ENCODE measurements around the gene AUTS2. TPM values are rescaled to one million over a fixed set of nuclear protein-coding genes. Genes with fewer than 3 reads are reported as not detected.

Gene AUTS2
- total and polyA plus RNA-seq, 4 donors: 4.9 to 24.4 (median 7.0) TPM

DNA sequence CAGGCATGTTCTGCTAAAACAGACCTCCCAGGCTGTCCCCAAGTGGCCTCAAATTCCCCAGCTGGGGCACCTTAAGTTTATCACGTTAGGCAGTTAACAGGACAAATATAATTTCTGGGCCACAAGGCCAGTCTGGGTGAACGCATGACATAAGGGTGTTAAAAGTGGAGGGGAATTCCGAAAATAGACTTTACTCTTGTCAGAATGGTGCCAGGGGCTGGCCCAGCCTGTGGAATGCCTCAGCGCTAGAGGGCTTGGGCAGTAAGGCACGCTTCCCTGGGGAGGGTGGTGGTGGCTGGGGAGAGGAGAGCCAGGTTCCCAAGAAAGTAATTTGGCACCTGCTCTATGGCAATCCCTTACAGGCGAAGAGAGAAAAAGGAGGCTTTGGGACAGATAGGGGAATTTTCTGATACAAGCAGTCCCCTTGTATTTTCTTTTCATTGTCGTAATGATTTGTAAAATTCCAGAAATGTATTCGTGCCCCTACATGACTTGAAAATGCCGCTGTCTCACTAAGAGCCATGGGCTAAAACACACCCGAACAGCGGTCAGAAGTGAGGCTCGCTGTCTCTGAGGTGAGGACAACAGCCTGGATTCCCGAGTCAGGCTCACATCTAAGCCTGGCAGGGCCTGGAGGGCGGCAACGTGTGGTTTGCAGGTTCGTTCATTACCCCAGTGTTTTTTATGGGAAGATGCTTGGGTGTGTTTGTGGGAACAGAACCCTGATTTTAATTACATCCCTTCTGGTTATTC lies 1070.5 kb downstream of the AUTS2 start:
- 67% methylated on average over 16 of the region's 16 CpGs for WGBS
- Histone ChIP-seq H3K36me3 (ENCODE audit: control insufficient read depth in 4 of 4, insufficient read depth in 3 of 4, low read depth in 1 of 4, low read length in 3 of 4) (no peaks in the 10 kb centered on the region), H3K9ac (ENCODE audit: low read depth in 1 of 2, low read length in 2 of 2) (no peak overlapping the region), H3K27ac (ENCODE audit: low read depth in 1 of 2, low read length in 2 of 2) (peak overlapping the region; percentile 3 to 63), H3K9me3 (ENCODE audit: control insufficient read depth in 4 of 4, low read length in 3 of 4) (no peaks in the 10 kb centered on the region), H3K4me3 (ENCODE audit: low read depth in 1 of 3, low read length in 3 of 3) (no peak overlapping the region), H3K27me3 (ENCODE audit: control insufficient read depth in 4 of 4, insufficient read depth in 4 of 4, low read length in 3 of 4) (no peaks in the 10 kb centered on the region), H3K4me1 (ENCODE audit: control insufficient read depth in 4 of 4, insufficient read depth in 4 of 4, low read length in 3 of 4) (peaks cover 0 to 17% (median 1%) of the 10 kb centered on the region in 4 donors)
- no peak for DNase-seq (ENCODE audit: low spot score)
- TF ChIP-seq RXRA (IDR thresholded peaks at IDR 0.05) (peak; percentile 68 to 81), HNF4G (IDR thresholded peaks at IDR 0.05) (peak; percentile 46), FOXA2 (IDR thresholded peaks at IDR 0.05) (no peak), SP1 (IDR thresholded peaks at IDR 0.05) (peak; percentile 53), RAD21 (IDR thresholded peaks at IDR 0.05) (peak; percentile 40 to 56), EGR1 (IDR thresholded peaks at IDR 0.05; ENCODE audit: low read depth in 2 of 2) (no peak), JUND (IDR thresholded peaks at IDR 0.05) (no peak), GABPA (IDR thresholded peaks at IDR 0.05 in 1 of 2, conservative IDR thresholded peaks at IDR 0.05 in 1 of 2) (no peak), FOXA1 (IDR thresholded peaks at IDR 0.05) (no peak), TAF1 (conservative IDR thresholded peaks at IDR 0.05) (no peak), YY1 (IDR thresholded peaks at IDR 0.05) (no peak), HNF4A (conservative IDR thresholded peaks at IDR 0.05) (peak; percentile 56 to 67), NR2F2 (IDR thresholded peaks at IDR 0.05) (no peak)
- TF ChIP-seq, protein P1, sequence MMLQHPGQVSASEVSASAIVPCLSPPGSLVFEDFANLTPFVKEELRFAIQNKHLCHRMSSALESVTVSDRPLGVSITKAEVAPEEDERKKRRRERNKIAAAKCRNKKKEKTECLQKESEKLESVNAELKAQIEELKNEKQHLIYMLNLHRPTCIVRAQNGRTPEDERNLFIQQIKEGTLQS (IDR thresholded peaks at IDR 0.05): no peak
- TF ChIP-seq, protein P2, sequence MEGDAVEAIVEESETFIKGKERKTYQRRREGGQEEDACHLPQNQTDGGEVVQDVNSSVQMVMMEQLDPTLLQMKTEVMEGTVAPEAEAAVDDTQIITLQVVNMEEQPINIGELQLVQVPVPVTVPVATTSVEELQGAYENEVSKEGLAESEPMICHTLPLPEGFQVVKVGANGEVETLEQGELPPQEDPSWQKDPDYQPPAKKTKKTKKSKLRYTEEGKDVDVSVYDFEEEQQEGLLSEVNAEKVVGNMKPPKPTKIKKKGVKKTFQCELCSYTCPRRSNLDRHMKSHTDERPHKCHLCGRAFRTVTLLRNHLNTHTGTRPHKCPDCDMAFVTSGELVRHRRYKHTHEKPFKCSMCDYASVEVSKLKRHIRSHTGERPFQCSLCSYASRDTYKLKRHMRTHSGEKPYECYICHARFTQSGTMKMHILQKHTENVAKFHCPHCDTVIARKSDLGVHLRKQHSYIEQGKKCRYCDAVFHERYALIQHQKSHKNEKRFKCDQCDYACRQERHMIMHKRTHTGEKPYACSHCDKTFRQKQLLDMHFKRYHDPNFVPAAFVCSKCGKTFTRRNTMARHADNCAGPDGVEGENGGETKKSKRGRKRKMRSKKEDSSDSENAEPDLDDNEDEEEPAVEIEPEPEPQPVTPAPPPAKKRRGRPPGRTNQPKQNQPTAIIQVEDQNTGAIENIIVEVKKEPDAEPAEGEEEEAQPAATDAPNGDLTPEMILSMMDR (IDR thresholded peaks at IDR 0.05; ENCODE audit: low read depth, low read length, missing input control): peak; percentile 10
- TF ChIP-seq, protein P3, sequence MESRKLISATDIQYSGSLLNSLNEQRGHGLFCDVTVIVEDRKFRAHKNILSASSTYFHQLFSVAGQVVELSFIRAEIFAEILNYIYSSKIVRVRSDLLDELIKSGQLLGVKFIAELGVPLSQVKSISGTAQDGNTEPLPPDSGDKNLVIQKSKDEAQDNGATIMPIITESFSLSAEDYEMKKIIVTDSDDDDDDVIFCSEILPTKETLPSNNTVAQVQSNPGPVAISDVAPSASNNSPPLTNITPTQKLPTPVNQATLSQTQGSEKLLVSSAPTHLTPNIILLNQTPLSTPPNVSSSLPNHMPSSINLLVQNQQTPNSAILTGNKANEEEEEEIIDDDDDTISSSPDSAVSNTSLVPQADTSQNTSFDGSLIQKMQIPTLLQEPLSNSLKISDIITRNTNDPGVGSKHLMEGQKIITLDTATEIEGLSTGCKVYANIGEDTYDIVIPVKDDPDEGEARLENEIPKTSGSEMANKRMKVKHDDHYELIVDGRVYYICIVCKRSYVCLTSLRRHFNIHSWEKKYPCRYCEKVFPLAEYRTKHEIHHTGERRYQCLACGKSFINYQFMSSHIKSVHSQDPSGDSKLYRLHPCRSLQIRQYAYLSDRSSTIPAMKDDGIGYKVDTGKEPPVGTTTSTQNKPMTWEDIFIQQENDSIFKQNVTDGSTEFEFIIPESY (IDR thresholded peaks at IDR 0.05): no peak
- TF ChIP-seq, protein P4, sequence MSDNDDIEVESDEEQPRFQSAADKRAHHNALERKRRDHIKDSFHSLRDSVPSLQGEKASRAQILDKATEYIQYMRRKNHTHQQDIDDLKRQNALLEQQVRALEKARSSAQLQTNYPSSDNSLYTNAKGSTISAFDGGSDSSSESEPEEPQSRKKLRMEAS (IDR thresholded peaks at IDR 0.05): peak; percentile 60
- TF ChIP-seq, protein P5, sequence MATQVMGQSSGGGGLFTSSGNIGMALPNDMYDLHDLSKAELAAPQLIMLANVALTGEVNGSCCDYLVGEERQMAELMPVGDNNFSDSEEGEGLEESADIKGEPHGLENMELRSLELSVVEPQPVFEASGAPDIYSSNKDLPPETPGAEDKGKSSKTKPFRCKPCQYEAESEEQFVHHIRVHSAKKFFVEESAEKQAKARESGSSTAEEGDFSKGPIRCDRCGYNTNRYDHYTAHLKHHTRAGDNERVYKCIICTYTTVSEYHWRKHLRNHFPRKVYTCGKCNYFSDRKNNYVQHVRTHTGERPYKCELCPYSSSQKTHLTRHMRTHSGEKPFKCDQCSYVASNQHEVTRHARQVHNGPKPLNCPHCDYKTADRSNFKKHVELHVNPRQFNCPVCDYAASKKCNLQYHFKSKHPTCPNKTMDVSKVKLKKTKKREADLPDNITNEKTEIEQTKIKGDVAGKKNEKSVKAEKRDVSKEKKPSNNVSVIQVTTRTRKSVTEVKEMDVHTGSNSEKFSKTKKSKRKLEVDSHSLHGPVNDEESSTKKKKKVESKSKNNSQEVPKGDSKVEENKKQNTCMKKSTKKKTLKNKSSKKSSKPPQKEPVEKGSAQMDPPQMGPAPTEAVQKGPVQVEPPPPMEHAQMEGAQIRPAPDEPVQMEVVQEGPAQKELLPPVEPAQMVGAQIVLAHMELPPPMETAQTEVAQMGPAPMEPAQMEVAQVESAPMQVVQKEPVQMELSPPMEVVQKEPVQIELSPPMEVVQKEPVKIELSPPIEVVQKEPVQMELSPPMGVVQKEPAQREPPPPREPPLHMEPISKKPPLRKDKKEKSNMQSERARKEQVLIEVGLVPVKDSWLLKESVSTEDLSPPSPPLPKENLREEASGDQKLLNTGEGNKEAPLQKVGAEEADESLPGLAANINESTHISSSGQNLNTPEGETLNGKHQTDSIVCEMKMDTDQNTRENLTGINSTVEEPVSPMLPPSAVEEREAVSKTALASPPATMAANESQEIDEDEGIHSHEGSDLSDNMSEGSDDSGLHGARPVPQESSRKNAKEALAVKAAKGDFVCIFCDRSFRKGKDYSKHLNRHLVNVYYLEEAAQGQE (IDR thresholded peaks at IDR 0.05): no peak
